NOMO-1 treated with DMSO at 0.1 percent for 48 hours (cell line): ENCODE results near the gene RRP9.

ENCODE experiments used
- DNase-seq: peaks from one replicate; lab custom pipeline; 2025; ENCODE audit not compliant: unreplicated experiment; lab: John Stamatoyannopoulos, UW

Gene RRP9

GRCh38 chr3:51971350-51971749 is 29.6 kb upstream of the RRP9 start:
- no peak for DNase-seq

GRCh38 chr3:51970606-51971300 is 29.0 kb upstream of the RRP9 start:
- no peak for DNase-seq

GRCh38 chr3:51969841-51970240 is 28.1 kb upstream of the RRP9 start:
- no peak for DNase-seq

GRCh38 chr3:51968883-51969678 is 27.4 kb upstream of the RRP9 start:
- DNase-seq = no peak

- DNase-seq = no peak
These were observed 26.6 kb upstream of the RRP9 start for GRCh38 chr3:51968170-51968775.

GRCh38 chr3:51967384-51968169 is 25.9 kb upstream of the RRP9 start, which contains the start of gene PCBP4:
PCBP4 (minus strand) TSS chr3:51967454; CDS start chr3:51961240, 6,214 bp downstream.
- DNase-seq = no peak

- DNase-seq = no peak
These were observed 25.2 kb upstream of the RRP9 start for GRCh38 chr3:51966922-51967383.

GRCh38 chr3:51966486-51966885 is 24.8 kb upstream of the RRP9 start:
- DNase-seq = no peak

DNA sequence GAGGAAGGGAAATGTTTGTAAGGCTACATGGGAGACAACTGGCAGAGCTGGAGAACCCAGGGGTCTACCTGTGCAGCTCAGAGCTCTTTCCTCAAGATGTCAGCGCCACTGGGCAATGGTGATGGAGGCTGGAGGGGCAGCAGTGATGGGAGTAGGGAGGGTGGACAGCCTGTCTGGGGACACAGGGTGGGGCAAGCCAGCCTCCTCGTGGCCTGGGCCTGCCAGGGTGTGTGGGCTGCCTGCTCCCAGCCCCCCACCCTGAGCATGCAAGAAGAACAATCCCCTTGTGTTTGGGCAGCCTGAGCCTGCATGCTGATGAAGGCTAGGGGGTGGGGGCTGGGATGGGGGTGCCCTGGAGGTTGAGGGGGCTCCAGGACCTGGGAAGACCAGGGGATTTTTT is 24.3 kb upstream of the RRP9 start:
- no peak for DNase-seq

- no peak for DNase-seq
These were observed 22.8 kb upstream of the RRP9 start for GRCh38 chr3:51964521-51964920.

GRCh38 chr3:51963951-51964451 is 22.3 kb upstream of the RRP9 start:
- DNase-seq = no peak

GRCh38 chr3:51962854-51963530 is 21.3 kb upstream of the RRP9 start:
- no peak for DNase-seq

DNA sequence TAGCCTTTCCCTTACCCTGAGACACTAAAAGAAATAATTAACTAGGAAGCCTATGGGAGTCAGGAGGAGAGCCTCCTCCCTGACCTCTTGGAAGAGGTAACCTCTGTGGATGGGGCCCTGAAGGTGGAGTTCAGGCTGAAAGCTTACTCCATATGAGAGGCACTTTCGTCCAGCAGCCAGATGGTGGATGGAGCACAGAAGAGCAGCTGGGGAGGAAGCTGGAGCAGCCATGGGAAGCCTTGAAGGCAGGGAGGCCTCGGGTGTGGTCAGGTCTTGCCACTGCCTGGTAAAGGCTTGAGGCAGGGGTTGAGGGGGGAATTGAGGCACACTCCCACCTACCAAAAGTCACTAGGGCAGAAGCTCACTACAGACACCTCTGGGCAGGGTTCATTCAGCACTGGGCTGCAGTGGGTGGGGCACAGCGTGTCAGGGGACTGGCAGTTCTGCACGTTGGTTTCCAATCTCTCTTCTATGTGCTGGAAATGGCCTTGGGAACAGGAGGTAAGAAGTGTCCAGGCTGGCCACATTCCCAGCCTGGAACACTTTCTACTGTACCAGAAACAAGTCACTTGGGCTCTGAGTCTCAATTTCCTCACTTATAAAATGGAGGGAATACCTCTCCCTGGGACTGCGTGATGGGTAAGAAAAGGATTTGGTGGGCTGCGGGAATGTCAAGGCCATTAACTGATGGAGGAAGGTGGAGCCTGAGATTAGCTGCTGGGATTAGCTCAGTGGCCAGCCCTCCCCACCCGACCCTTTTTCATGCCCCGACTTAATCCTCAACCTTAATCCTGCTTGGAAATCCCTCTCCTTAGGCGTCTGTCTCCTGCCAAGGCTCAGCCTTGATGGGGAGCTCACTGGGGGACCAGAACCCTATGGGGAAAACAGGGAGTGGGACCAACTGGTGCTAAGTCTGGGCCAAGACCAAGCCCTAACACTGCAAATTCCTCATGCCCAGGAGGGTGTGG is 20.2 kb upstream of the RRP9 start:
- DNase-seq = no peak

DNA sequence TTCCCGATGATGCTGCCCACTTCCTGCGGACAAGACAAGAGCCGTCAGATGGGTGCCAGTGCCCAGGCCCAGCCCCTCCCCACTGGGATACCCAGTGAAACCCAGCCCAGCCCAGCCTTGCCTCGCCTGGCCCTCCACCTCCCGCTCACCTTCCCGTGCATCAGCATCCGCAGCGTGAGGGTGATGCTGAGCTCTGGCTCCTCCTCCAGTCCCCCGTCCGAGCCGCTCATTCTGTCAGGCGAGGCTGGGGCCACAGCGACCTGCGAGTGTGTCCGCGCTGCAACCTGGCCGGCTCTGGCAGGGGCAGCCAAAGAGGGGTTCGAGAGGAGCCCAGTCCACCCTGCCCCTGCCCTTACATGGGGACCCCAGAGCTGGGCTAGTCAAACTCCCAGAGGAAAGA is 19.3 kb upstream of the RRP9 start:
- no peak for DNase-seq

DNA sequence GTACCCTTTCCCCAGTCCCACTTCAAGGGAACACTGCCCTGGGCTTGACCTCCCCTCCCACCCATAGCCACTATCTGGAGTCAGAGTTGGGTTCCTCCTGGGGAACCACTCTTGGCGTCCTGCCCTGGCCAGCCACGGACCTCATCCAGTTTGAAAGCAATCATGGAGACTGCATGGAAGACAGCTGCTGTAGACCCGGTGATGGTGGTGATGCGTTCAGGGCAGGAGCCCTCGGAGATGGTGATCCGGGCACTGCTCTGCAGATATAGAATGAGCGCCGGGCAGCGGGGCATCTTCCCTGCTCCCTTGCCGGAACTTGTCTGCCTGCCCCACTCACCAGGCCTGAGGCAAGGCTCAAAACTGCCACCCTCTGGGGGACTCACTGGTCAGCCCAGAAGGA is 18.7 kb upstream of the RRP9 start:
- DNase-seq = no peak

- DNase-seq = no peak
These were observed 17.9 kb upstream of the RRP9 start for GRCh38 chr3:51959651-51960050.

GRCh38 chr3:51958603-51959521 is 17.2 kb upstream of the RRP9 start:
- DNase-seq = no peak

- no peak for DNase-seq
These were observed 16.0 kb upstream of the RRP9 start for GRCh38 chr3:51957520-51958205.
